ENCODE measurements around the gene CYP2A7. TPM values are rescaled to one million over a fixed set of nuclear protein-coding genes. Genes with fewer than 3 reads are reported as not detected.
"Not testable (repeated sequence)": the region's sequence is repeated elsewhere in the genome, so short reads cannot be mapped to it uniquely, and the experiment has no call there.

Gene CYP2A7
- total RNA-seq, 3 donors from 2014 or later (not counting 1 experiment from before 2014, with no cell fraction given), result not detected

DNA sequence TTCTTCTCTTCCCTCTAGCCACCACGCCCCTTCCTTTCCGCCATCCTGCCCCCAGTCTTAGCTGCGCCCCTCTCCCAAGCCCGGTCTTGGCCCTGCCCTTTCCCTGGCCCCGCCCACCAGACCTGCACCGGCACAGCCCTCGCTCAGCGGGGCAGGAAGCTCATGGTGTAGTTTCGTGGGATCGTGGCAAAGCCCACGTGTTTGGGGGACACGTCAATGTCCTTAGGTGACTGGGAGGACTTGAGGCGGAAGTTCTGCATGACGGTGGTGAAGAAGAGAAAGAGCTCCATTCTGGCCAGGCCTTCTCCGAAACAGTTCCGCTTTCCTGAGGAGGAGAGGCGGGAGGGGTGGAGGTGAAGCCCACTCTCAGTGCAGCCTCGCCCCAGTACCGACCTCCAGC is 38.4 kb downstream of the CYP2A7 start:
- Histone ChIP-seq H3K4me1 (ENCODE audit: control insufficient read depth, insufficient read depth, low read length) (peaks cover 29% of the 10 kb centered on the region), H3K4me3 (ENCODE audit: low read length) (peak overlapping the region; percentile 32), H3K27ac (ENCODE audit: low read length) (peak overlapping the region; percentile 74)
- peaks cover 20 to 25% of the 10 kb centered on the region in 2 donors for H3K27me3 Mint-ChIP-seq (ENCODE audit: low read depth in 2 of 2)
- H3K36me3 Mint-ChIP-seq; H3K36me3 ChIP-seq (ENCODE audit: control insufficient read depth, insufficient read depth, low read length); H3K9me3 ChIP-seq (ENCODE audit: control insufficient read depth, insufficient read depth, low read length); H3K9me3 Mint-ChIP-seq; H3K27me3 ChIP-seq (ENCODE audit: control insufficient read depth, insufficient read depth, low read length); intact Hi-C loops (cut with micrococcal nuclease): not testable (repeated sequence)
- H3K4me1 Mint-ChIP-seq, result peaks cover 35 to 42% of the 10 kb centered on the region in 2 donors
- peak overlapping the region; percentile 81 to 95 for H3K27ac Mint-ChIP-seq
- peak; percentile 65 to 80 for DNase-seq
- ATAC-seq, result peak; percentile 89 to 94 (median 93)
- peak overlapping the region; percentile 82 for H3K4me3 Mint-ChIP-seq
- WGBS (ENCODE audit: insufficient coverage), result 1% methylated on average over 11 of the region's 19 CpGs

DNA sequence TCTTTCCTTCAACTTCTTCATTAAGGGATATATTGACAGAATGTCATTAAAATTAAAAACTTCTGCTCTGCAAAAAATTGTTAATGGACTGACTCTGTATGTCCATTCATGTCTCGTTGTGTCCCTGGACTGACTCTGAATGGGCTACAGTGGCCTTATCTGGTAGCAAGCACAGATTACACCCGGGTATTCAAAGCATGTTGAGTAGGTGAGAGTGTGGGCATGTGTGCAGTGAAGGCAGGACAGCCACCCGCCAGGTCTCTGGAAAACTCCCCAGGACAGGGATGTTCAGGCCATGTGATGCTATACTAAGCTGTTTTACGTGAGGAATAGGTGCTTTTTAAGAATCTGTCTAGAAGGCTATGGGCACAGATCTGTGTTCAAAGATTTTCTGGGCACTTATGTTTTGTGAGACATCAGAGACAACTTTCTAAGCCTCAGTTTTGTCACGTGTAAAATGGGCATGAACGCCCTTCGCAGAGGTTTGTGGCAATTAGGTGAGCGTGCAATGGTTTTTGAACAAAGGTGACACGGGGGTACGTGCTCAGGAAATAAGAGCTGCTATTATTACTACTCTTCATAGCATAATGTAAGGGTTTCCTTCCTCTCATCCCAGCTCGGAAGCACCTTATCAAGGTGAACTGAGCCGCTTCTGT is 38.9 kb downstream of the CYP2A7 start:
- H3K36me3 ChIP-seq (ENCODE audit: control insufficient read depth, insufficient read depth, low read length); H3K9me3 ChIP-seq (ENCODE audit: control insufficient read depth, insufficient read depth, low read length); H3K36me3 Mint-ChIP-seq; H3K9me3 Mint-ChIP-seq; H3K27me3 ChIP-seq (ENCODE audit: control insufficient read depth, insufficient read depth, low read length); intact Hi-C loops (cut with micrococcal nuclease): not testable (repeated sequence)
- H3K27ac Mint-ChIP-seq, result peak overlapping the region; percentile 81 to 95
- peaks cover 34 to 37% of the 10 kb centered on the region in 2 donors for H3K4me1 Mint-ChIP-seq
- ATAC-seq (peak; percentile 26 to 33 (median 26)), DNase-seq (peak in 1 of 2 donors; percentile 72)
- peak overlapping the region; percentile 82 for H3K4me3 Mint-ChIP-seq
- peaks cover 24% of the 10 kb centered on the region for H3K4me1 ChIP-seq (ENCODE audit: control insufficient read depth, insufficient read depth, low read length)
- H3K27ac ChIP-seq (ENCODE audit: low read length), result peak overlapping the region; percentile 40
- H3K27me3 Mint-ChIP-seq (ENCODE audit: low read depth in 2 of 2), result peaks cover 18 to 25% of the 10 kb centered on the region in 2 donors
- peak overlapping the region; percentile 32 for H3K4me3 ChIP-seq (ENCODE audit: low read length)
- 18% methylated on average over 8 of the region's 12 CpGs for WGBS (ENCODE audit: insufficient coverage)

DNA sequence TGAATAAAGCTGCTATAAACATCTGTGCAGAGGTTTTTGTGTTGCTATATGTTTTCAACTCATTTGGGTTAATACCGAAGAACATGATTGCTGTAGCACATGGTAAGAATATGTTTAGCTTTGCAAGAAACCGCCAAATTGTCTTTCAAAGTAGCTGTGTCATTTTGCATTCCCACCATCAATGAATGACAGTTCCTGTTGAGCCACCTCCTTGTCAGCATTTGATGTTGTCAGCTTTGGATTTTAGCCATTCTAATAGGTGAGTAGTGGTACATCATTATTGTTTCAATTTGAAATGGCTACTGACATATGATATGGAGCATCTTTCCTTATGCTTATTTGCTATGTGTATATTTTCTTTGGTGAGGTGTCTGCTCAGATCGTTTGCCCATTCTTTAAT is 40.0 kb downstream of the CYP2A7 start:
- H3K4me3 ChIP-seq (ENCODE audit: low read length); H3K27me3 ChIP-seq (ENCODE audit: control insufficient read depth, insufficient read depth, low read length); H3K4me3 Mint-ChIP-seq; ATAC-seq; H3K27ac Mint-ChIP-seq; H3K9me3 ChIP-seq (ENCODE audit: control insufficient read depth, insufficient read depth, low read length); H3K36me3 Mint-ChIP-seq; intact Hi-C loops (cut with micrococcal nuclease); H3K36me3 ChIP-seq (ENCODE audit: control insufficient read depth, insufficient read depth, low read length); DNase-seq; H3K9me3 Mint-ChIP-seq; H3K27ac ChIP-seq (ENCODE audit: low read length): not testable (repeated sequence)
- H3K27me3 Mint-ChIP-seq (ENCODE audit: low read depth in 2 of 2), result peaks cover 7 to 15% of the 10 kb centered on the region in 2 donors
- H3K4me1 Mint-ChIP-seq, result peaks cover 25 to 26% of the 10 kb centered on the region in 2 donors
- H3K4me1 ChIP-seq (ENCODE audit: control insufficient read depth, insufficient read depth, low read length), result peaks cover 22% of the 10 kb centered on the region
- WGBS (ENCODE audit: insufficient coverage), result 100% methylated on average over 1 of the region's 3 CpGs

DNA sequence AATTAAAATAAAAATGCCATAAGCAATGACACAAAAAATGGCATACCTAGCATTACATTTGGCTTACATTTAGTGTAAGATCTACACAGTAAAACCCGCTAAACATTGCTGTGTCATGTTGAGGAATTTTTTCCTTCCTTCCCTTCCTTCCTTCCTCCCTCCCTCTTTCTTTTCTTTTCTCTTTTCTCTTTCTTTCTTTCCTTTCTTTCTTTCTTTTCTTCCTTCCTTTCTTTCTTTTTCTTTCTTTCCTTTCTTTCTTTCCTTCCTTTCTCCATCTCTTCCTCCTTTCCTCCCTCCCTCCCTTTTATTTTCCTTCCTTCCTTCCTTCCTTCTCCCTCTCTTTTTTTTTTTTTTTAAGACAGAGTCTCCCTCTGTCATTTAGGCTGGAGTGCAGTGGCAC is 43.6 kb downstream of the CYP2A7 start:
- intact Hi-C loops (cut with micrococcal nuclease); ATAC-seq; H3K9me3 Mint-ChIP-seq; H3K27me3 Mint-ChIP-seq (ENCODE audit: low read depth in 2 of 2); H3K4me3 Mint-ChIP-seq; H3K4me3 ChIP-seq (ENCODE audit: low read length); DNase-seq; H3K27me3 ChIP-seq (ENCODE audit: control insufficient read depth, insufficient read depth, low read length); H3K27ac ChIP-seq (ENCODE audit: low read length); H3K36me3 ChIP-seq (ENCODE audit: control insufficient read depth, insufficient read depth, low read length); H3K4me1 ChIP-seq (ENCODE audit: control insufficient read depth, insufficient read depth, low read length); H3K9me3 ChIP-seq (ENCODE audit: control insufficient read depth, insufficient read depth, low read length); H3K36me3 Mint-ChIP-seq; H3K27ac Mint-ChIP-seq: not testable (repeated sequence)
- 92% methylated on average over 1 of the region's 1 CpG for WGBS (ENCODE audit: insufficient coverage)
- peaks cover 5 to 11% of the 10 kb centered on the region in 2 donors for H3K4me1 Mint-ChIP-seq

DNA sequence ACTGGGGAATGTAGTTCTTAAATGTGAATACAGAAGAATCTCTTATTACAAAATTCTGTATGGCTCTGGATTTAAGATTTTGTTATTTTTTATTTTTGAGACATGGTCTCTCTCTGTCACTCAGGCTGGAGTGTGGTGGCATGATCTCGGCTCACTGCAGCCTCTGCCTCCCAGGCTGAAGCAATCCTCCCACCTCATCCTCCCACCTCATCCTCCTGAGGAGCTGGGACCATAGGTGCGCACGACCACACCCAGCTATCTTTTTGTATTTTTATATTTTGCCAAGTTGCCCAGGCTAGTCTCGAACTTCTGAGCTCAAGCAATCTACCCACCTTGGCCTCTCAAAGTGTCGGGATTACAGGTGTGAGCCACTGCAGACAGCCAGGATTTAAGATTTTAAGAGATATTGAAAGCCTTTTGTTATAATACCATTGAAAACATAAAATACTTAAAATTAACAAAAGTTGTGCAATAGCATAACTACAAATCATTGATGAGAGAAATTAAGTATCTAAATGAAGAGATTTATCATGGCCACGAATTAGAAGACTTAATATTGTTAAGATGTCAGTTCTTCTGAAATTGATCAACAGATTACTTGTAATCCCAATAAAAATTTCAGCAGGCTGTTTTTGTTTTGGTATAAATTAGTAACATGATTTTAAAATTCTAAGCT is 45.1 kb downstream of the CYP2A7 start:
- 81% methylated on average over 4 of the region's 6 CpGs for WGBS (ENCODE audit: insufficient coverage)
- Mint-ChIP-seq H3K4me1 (peaks cover 6 to 7% of the 10 kb centered on the region in 2 donors), H3K4me3 (no peak overlapping the region), H3K27me3 (ENCODE audit: low read depth in 2 of 2) (peaks cover 6 to 9% of the 10 kb centered on the region in 2 donors), H3K36me3 (no peaks in the 10 kb centered on the region), H3K27ac (no peak overlapping the region), H3K9me3 (no peaks in the 10 kb centered on the region)
- Histone ChIP-seq H3K4me3 (ENCODE audit: low read length) (no peak overlapping the region), H3K27me3 (ENCODE audit: control insufficient read depth, insufficient read depth, low read length) (no peaks in the 10 kb centered on the region), H3K27ac (ENCODE audit: low read length) (no peak overlapping the region), H3K36me3 (ENCODE audit: control insufficient read depth, insufficient read depth, low read length) (no peaks in the 10 kb centered on the region), H3K4me1 (ENCODE audit: control insufficient read depth, insufficient read depth, low read length) (peaks cover 4% of the 10 kb centered on the region), H3K9me3 (ENCODE audit: control insufficient read depth, insufficient read depth, low read length) (no peaks in the 10 kb centered on the region)
- TF ChIP-seq, protein P1, sequence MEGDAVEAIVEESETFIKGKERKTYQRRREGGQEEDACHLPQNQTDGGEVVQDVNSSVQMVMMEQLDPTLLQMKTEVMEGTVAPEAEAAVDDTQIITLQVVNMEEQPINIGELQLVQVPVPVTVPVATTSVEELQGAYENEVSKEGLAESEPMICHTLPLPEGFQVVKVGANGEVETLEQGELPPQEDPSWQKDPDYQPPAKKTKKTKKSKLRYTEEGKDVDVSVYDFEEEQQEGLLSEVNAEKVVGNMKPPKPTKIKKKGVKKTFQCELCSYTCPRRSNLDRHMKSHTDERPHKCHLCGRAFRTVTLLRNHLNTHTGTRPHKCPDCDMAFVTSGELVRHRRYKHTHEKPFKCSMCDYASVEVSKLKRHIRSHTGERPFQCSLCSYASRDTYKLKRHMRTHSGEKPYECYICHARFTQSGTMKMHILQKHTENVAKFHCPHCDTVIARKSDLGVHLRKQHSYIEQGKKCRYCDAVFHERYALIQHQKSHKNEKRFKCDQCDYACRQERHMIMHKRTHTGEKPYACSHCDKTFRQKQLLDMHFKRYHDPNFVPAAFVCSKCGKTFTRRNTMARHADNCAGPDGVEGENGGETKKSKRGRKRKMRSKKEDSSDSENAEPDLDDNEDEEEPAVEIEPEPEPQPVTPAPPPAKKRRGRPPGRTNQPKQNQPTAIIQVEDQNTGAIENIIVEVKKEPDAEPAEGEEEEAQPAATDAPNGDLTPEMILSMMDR (IDR thresholded peaks at IDR 0.05), result no peak
- ATAC-seq (no peak), DNase-seq (peak in 1 of 2 donors; percentile 1)
- intact Hi-C loops (cut with micrococcal nuclease), result no loop called here

DNA sequence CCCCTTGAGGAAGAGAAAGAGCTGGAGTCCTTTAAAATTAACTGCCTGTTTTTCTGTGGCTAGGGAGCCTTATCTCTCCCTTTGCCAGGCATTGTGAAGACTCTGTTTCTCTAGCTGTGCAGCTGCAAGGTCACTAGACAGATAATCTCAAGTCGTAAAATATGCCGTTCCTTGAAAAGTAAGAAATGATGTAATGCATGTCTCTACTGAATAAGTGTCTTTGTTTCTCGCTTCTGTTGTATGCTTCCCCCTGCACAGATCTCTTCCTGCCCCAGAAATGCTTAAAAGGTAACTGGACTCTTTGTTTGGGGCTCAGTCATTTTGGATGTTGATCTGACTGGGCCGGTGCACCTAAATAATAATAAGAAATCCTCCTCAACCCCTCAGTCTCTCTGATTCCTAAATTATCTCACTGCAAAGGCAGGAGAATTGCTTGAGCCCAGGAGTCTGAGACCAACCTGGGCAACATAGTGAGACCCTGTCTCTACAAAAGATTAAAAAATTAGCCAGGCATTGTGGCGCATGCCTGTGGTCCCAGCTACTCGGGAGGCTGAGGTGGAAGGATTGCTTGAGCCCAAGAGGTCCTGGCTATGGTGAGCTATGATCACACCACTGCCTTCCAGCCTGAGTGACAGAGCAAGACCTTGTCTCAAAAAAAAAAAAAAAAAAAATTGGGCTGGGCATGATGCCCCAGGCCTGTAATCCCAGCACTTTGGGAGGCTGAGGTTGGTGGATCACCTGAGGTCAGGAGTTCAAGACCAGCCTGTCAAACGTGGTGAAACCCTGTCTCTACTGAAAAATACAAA is 48.1 kb downstream of the CYP2A7 start:
- H3K27ac Mint-ChIP-seq, result peak overlapping the region; percentile 51 to 57
- H3K9me3 Mint-ChIP-seq; H3K4me3 ChIP-seq (ENCODE audit: low read length); H3K36me3 ChIP-seq (ENCODE audit: control insufficient read depth, insufficient read depth, low read length); intact Hi-C loops (cut with micrococcal nuclease); H3K27me3 ChIP-seq (ENCODE audit: control insufficient read depth, insufficient read depth, low read length); H3K9me3 ChIP-seq (ENCODE audit: control insufficient read depth, insufficient read depth, low read length); H3K4me1 ChIP-seq (ENCODE audit: control insufficient read depth, insufficient read depth, low read length); H3K27me3 Mint-ChIP-seq (ENCODE audit: low read depth in 2 of 2); H3K36me3 Mint-ChIP-seq: not testable (repeated sequence)
- ATAC-seq (peak in 2 of 3 donors; percentile 9 to 21), DNase-seq (peak in 1 of 2 donors; percentile 2)
- H3K4me1 Mint-ChIP-seq, result peaks cover 7 to 13% of the 10 kb centered on the region in 2 donors
- 93% methylated on average over 2 of the region's 7 CpGs for WGBS (ENCODE audit: insufficient coverage)
- H3K4me3 Mint-ChIP-seq, result peak overlapping the region; percentile 52
- peak overlapping the region; percentile 20 for H3K27ac ChIP-seq (ENCODE audit: low read length)

DNA sequence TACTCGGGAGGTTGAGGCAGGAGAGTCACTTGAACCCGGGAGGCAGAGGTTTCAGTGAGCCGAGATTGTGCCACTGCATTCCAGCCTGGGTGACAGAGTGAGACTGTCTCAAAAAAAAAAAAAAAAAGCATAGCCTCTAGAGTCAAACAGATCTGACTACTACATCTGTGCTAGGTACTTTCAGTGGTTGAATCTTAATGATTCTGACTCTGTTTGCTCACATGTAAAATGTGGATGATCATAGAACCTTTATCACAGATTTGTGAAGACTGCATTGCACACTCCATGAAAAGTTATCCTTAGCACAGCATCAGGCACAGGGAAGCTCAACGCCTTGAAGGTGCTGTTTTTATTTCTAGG is 49.6 kb downstream of the CYP2A7 start:
- H3K9me3 ChIP-seq (ENCODE audit: control insufficient read depth, insufficient read depth, low read length); H3K4me1 ChIP-seq (ENCODE audit: control insufficient read depth, insufficient read depth, low read length); H3K27me3 Mint-ChIP-seq (ENCODE audit: low read depth in 2 of 2); H3K4me3 Mint-ChIP-seq; H3K4me3 ChIP-seq (ENCODE audit: low read length); H3K36me3 Mint-ChIP-seq; ATAC-seq; H3K27ac ChIP-seq (ENCODE audit: low read length); H3K9me3 Mint-ChIP-seq; intact Hi-C loops (cut with micrococcal nuclease); H3K27me3 ChIP-seq (ENCODE audit: control insufficient read depth, insufficient read depth, low read length); H3K36me3 ChIP-seq (ENCODE audit: control insufficient read depth, insufficient read depth, low read length): not testable (repeated sequence)
- Mint-ChIP-seq H3K4me1 (peaks cover 13 to 25% of the 10 kb centered on the region in 2 donors), H3K27ac (peak overlapping the region; percentile 27 to 85)
- DNase-seq, result peak in 1 of 2 donors; percentile 3
- WGBS (ENCODE audit: insufficient coverage), result 73% methylated on average over 3 of the region's 4 CpGs

Data from natural killer cell (primary cell).